Measurements from ENCODE around the gene PRKCZ.
A peak's percentile ranks its signal among the peaks of the same experiment; 100 is the strongest.

Gene PRKCZ

GRCh38 chr1:2226525-2227345, 176.5 kb downstream of the PRKCZ start:
- TF ChIP-seq POLR2AphosphoS5 (IDR thresholded peaks at IDR 0.05; ENCODE audit: low read depth, low read length) (no peak), PAX5 (IDR thresholded peaks at IDR 0.05; ENCODE audit: insufficient read depth, low read length, severe bottlenecking) (no peak), SPI1 (IDR thresholded peaks at IDR 0.05; ENCODE audit: low read depth, low read length) (no peak), TAF1 (IDR thresholded peaks at IDR 0.05; ENCODE audit: low read depth, low read length) (no peak), POU2F2 (IDR thresholded peaks at IDR 0.05; ENCODE audit: low read depth, low read length) (no peak), POLR2A (IDR thresholded peaks at IDR 0.05; ENCODE audit: low read depth, low read length) (no peak)
- DNase-seq (ENCODE audit: insufficient read length, low spot score): no peak
- no peak for FAIRE-seq

- DNase-seq (ENCODE audit: insufficient read length, low spot score) (peak; percentile 99), FAIRE-seq (peak; percentile 99)
- TF ChIP-seq POLR2A (IDR thresholded peaks at IDR 0.05; ENCODE audit: low read depth, low read length): no peak
- no peak for TF ChIP-seq PAX5 (IDR thresholded peaks at IDR 0.05; ENCODE audit: insufficient read depth, low read length, severe bottlenecking)
- peak; percentile 77 for TF ChIP-seq TAF1 (IDR thresholded peaks at IDR 0.05; ENCODE audit: low read depth, low read length)
Measured at GRCh38 chr1:2227346-2228156, 177.3 kb downstream of the PRKCZ start.

GRCh38 chr1:2228157-2228594, 178.0 kb downstream of the PRKCZ start, which contains the start of gene SKI:
Gene SKI (plus strand): TSS chr1:2228319. CDS start chr1:2228767, 448 bp downstream.
- no peak for DNase-seq (ENCODE audit: insufficient read length, low spot score)
- TF ChIP-seq PAX5 (IDR thresholded peaks at IDR 0.05; ENCODE audit: insufficient read depth, low read length, severe bottlenecking): no peak
- no peak for TF ChIP-seq POLR2AphosphoS5 (IDR thresholded peaks at IDR 0.05; ENCODE audit: low read depth, low read length)
- TF ChIP-seq POLR2A (IDR thresholded peaks at IDR 0.05; ENCODE audit: low read depth, low read length): no peak
- TF ChIP-seq SPI1 (IDR thresholded peaks at IDR 0.05; ENCODE audit: low read depth, low read length): no peak
- no peak for TF ChIP-seq TAF1 (IDR thresholded peaks at IDR 0.05; ENCODE audit: low read depth, low read length)
- TF ChIP-seq POU2F2 (IDR thresholded peaks at IDR 0.05; ENCODE audit: low read depth, low read length): no peak
- no peak for FAIRE-seq

GRCh38 chr1:2228694-2229036, 178.5 kb downstream of the PRKCZ start:
- no peak for FAIRE-seq
- DNase-seq (ENCODE audit: insufficient read length, low spot score): no peak
- TF ChIP-seq POLR2A (IDR thresholded peaks at IDR 0.05; ENCODE audit: low read depth, low read length) (no peak), SPI1 (IDR thresholded peaks at IDR 0.05; ENCODE audit: low read depth, low read length) (no peak), POU2F2 (IDR thresholded peaks at IDR 0.05; ENCODE audit: low read depth, low read length) (no peak), PAX5 (IDR thresholded peaks at IDR 0.05; ENCODE audit: insufficient read depth, low read length, severe bottlenecking) (no peak), POLR2AphosphoS5 (IDR thresholded peaks at IDR 0.05; ENCODE audit: low read depth, low read length) (no peak), TAF1 (IDR thresholded peaks at IDR 0.05; ENCODE audit: low read depth, low read length) (no peak)

GRCh38 chr1:2229037-2229864, 179.0 kb downstream of the PRKCZ start:
- DNase-seq (ENCODE audit: insufficient read length, low spot score): no peak
- FAIRE-seq: peak; percentile 86
- TF ChIP-seq SPI1 (IDR thresholded peaks at IDR 0.05; ENCODE audit: low read depth, low read length) (no peak), TAF1 (IDR thresholded peaks at IDR 0.05; ENCODE audit: low read depth, low read length) (no peak), POLR2AphosphoS5 (IDR thresholded peaks at IDR 0.05; ENCODE audit: low read depth, low read length) (no peak), PAX5 (IDR thresholded peaks at IDR 0.05; ENCODE audit: insufficient read depth, low read length, severe bottlenecking) (no peak)

- DNase-seq (ENCODE audit: insufficient read length, low spot score): no peak
- no peak for FAIRE-seq
- TF ChIP-seq SPI1 (IDR thresholded peaks at IDR 0.05; ENCODE audit: low read depth, low read length): no peak
- no peak for TF ChIP-seq POU2F2 (IDR thresholded peaks at IDR 0.05; ENCODE audit: low read depth, low read length)
Measured at GRCh38 chr1:2229911-2230731, 179.9 kb downstream of the PRKCZ start.

GRCh38 chr1:2230781-2231531, 180.7 kb downstream of the PRKCZ start:
- FAIRE-seq (no peak), DNase-seq (ENCODE audit: insufficient read length, low spot score) (no peak)
- no peak for TF ChIP-seq POLR2AphosphoS5 (IDR thresholded peaks at IDR 0.05; ENCODE audit: low read depth, low read length)
- no peak for TF ChIP-seq PAX5 (IDR thresholded peaks at IDR 0.05; ENCODE audit: insufficient read depth, low read length, severe bottlenecking)
- no peak for TF ChIP-seq SPI1 (IDR thresholded peaks at IDR 0.05; ENCODE audit: low read depth, low read length)
- TF ChIP-seq POLR2A (IDR thresholded peaks at IDR 0.05; ENCODE audit: low read depth, low read length): no peak
- TF ChIP-seq TAF1 (IDR thresholded peaks at IDR 0.05; ENCODE audit: low read depth, low read length): no peak
- TF ChIP-seq POU2F2 (IDR thresholded peaks at IDR 0.05; ENCODE audit: low read depth, low read length): no peak
